Small intestine (tissue), 7 donors: ENCODE measurements around the gene VARS2. TPM values are rescaled to one million over a fixed set of nuclear protein-coding genes. Genes with fewer than 3 reads are reported as not detected.
"Not testable (repeated sequence)": the region's sequence is repeated elsewhere in the genome, so short reads cannot be mapped to it uniquely, and the experiment has no call there.

ENCODE experiments used
- DNase-seq, 2 donors: peaks; one replicate each; pipeline versions ENCODE4 v3.0.0 to v3.0.0-alpha.2; 2013
- FAIRE-seq: peaks from 2 replicates; lab custom pipeline; 2012; peaks lifted over from hg19 to GRCh38; lab: Jason Lieb, UNC
- H3K27ac ChIP-seq, 3 donors: one replicate each; pipeline ENCODE4 v1.5.1; 2013; ENCODE audit warnings: low read length in 2 of 3, mild to moderate bottlenecking in 2 of 3, control low read depth in 1 of 3, inconsistent platforms in 1 of 3, low read depth in 1 of 3, moderate library complexity in 1 of 3
- H3K27me3 ChIP-seq, 3 donors: one replicate each; pipeline ENCODE4 v1.6.1; 2013; ENCODE audit warnings: low read length in 3 of 3, inconsistent platforms in 1 of 3; ENCODE audit not compliant: control insufficient read depth in 3 of 3, insufficient read depth in 3 of 3
- H3K36me3 ChIP-seq, 3 donors: one replicate each; pipeline ENCODE4 v1.6.1; 2013; ENCODE audit warnings: low read length in 3 of 3, inconsistent platforms in 1 of 3, low read depth in 1 of 3, mild to moderate bottlenecking in 1 of 3, moderate library complexity in 1 of 3; ENCODE audit not compliant: control insufficient read depth in 3 of 3, insufficient read depth in 2 of 3
- H3K4me1 ChIP-seq, 3 donors: one replicate each; pipeline ENCODE4 v1.6.1; 2013; ENCODE audit warnings: low read length in 2 of 3, inconsistent platforms in 1 of 3, low read depth in 1 of 3, mild to moderate bottlenecking in 1 of 3, moderate library complexity in 1 of 3; ENCODE audit not compliant: control insufficient read depth in 3 of 3, insufficient read depth in 2 of 3
- H3K4me3 ChIP-seq, 3 donors: one replicate each; pipeline ENCODE4 v1.5.1; 2013; ENCODE audit warnings: low read length in 3 of 3, control low read depth in 1 of 3, inconsistent platforms in 1 of 3, low read depth in 1 of 3, mild to moderate bottlenecking in 1 of 3, moderate library complexity in 1 of 3
- H3K9me3 ChIP-seq, 2 donors: one replicate each; pipeline ENCODE4 v1.6.1; 2013; ENCODE audit warnings: low read depth in 1 of 2, low read length in 1 of 2; ENCODE audit not compliant: control insufficient read depth in 2 of 2, insufficient read depth in 1 of 2
- WGBS, 3 donors: extraction: QIAGEN DNeasy Blood & Tissue Kit; methylation state at CpG; one replicate each; pipeline ENCODE4 v1.1.7; 2013; 5-methylcytosine and 5-hydroxymethylcytosine counted together
- polyA plus RNA-seq, 4 donors: library from polyadenylated mRNA; stranded (reverse) in 3 of 4; unstranded in 1 of 4; fragments of 200-250 nt in 3 of 4; fragments of 120-200 nt in 1 of 4; gene quantifications; one replicate each; pipeline versions ENCODE4 v1.2.1 to v1.2.3, GENCODE V29; 2013
- donor health status: healthy with polysubstance abuse.
- donor health status: control.
- donor health status: control.
- donor health status: Bipolar disorder and iron deficiency.
- donor health status: healthy.

Gene VARS2
- polyA plus RNA-seq, 4 donors = 25.4 to 54.9 (median 41.9) TPM

GRCh38 chr6:30969171-30969570 is 55.1 kb downstream of the VARS2 start:
- 91 to 96% (median 94%) methylated on average over 6 of the region's 6 CpGs for WGBS, 3 donors
- not testable (repeated sequence) for H3K27ac ChIP-seq, FAIRE-seq

GRCh38 chr6:30970946-30971345 is 56.9 kb downstream of the VARS2 start:
- no peaks in the 10 kb centered on the region for H3K9me3 ChIP-seq
- H3K4me1 ChIP-seq = no peaks in the 10 kb centered on the region
- 76 to 83% (median 82%) methylated on average over 5 of the region's 5 CpGs for WGBS, 3 donors
- FAIRE-seq (no peak), DNase-seq (no peak)
- no peak overlapping the region for H3K27ac ChIP-seq
- H3K27me3 ChIP-seq = peaks cover 0 to 2% (median 0%) of the 10 kb centered on the region in 3 donors
- no peaks in the 10 kb centered on the region for H3K36me3 ChIP-seq
- no peak overlapping the region for H3K4me3 ChIP-seq

More at GRCh38 chr6:30969171-30969570, 55.1 kb downstream of the VARS2 start:
- DNase-seq, H3K36me3 ChIP-seq, H3K9me3 ChIP-seq, H3K4me3 ChIP-seq, H3K27me3 ChIP-seq, H3K4me1 ChIP-seq: not testable (repeated sequence)

- Histone ChIP-seq H3K4me3 (no peak overlapping the region), H3K27me3 (peaks cover 0 to 2% (median 0%) of the 10 kb centered on the region in 3 donors), H3K36me3 (no peaks in the 10 kb centered on the region), H3K9me3 (no peaks in the 10 kb centered on the region), H3K27ac (no peak overlapping the region), H3K4me1 (no peaks in the 10 kb centered on the region)
- no peak for DNase-seq
- FAIRE-seq = no peak
- WGBS, 3 donors = 89 to 96% (median 92%) methylated on average over 4 of the region's 4 CpGs
These were observed 58.8 kb downstream of the VARS2 start for GRCh38 chr6:30972816-30973215.

GRCh38 chr6:30974490-30975252 is 60.6 kb downstream of the VARS2 start:
- H3K4me1 ChIP-seq = no peaks in the 10 kb centered on the region
- WGBS, 3 donors = 76 to 83% (median 80%) methylated on average over 4 of the region's 4 CpGs
- H3K36me3 ChIP-seq = no peaks in the 10 kb centered on the region
- DNase-seq = no peak
- no peak overlapping the region for H3K27ac ChIP-seq
- no peak overlapping the region for H3K4me3 ChIP-seq
- peaks cover 0 to 3% (median 2%) of the 10 kb centered on the region in 3 donors for H3K27me3 ChIP-seq
- no peaks in the 10 kb centered on the region for H3K9me3 ChIP-seq
- FAIRE-seq = no peak

Other genes starting within 250 kb of the VARS2 start
- gene DHX16, start 241.2 kb upstream of the VARS2 start, polyA plus RNA-seq = 10 to 100 TPM; 27.5 to 82.5 (median 51.4) TPM
- 10 to 100 TPM; 10.1 to 22.7 (median 17.9) TPM for gene PPP1R18, start 227.6 kb upstream of the VARS2 start, polyA plus RNA-seq
- 10 to 100 TPM in 2 of 4 donors, 1 to 10 TPM in 2; 1.1 to 14.2 (median 8.0) TPM for gene NRM, start 223.3 kb upstream of the VARS2 start, polyA plus RNA-seq
- 10 to 100 TPM in 2 of 4 donors, 1 to 10 TPM in 2; 1.8 to 20.7 (median 7.6) TPM for gene MDC1, start 197.0 kb upstream of the VARS2 start, polyA plus RNA-seq
- gene TUBB, start 193.9 kb upstream of the VARS2 start, polyA plus RNA-seq = 100 to 1,000 TPM in 2 of 4 donors, 10 to 100 TPM in 2; 47.0 to 371 (median 188) TPM
- 100 to 1,000 TPM in 3 of 4 donors, 10 to 100 TPM in 1; 77.4 to 166 (median 144) TPM for gene FLOT1, start 171.6 kb upstream of the VARS2 start, polyA plus RNA-seq
- gene IER3, start 169.7 kb upstream of the VARS2 start, polyA plus RNA-seq = 10 to 100 TPM; 13.4 to 69.5 (median 14.7) TPM
- gene DDR1, start 29.7 kb upstream of the VARS2 start, polyA plus RNA-seq = 100 to 1,000 TPM in 1 of 4 donors, 10 to 100 TPM in 3; 45.7 to 185 (median 66.5) TPM
- 10 to 100 TPM; 21.5 to 22.3 (median 22.1) TPM for gene GTF2H4, start 6.0 kb upstream of the VARS2 start, polyA plus RNA-seq
- gene SFTA2, start 17.9 kb downstream of the VARS2 start, polyA plus RNA-seq = 1 to 10 TPM in 2 of 4 donors, under 1 TPM in 1, not detected in 1; 0.83 to 3.2 (median 1.6) TPM
- gene MUCL3, start 26.7 kb downstream of the VARS2 start, polyA plus RNA-seq = 1 to 10 TPM in 2 of 4 donors, under 1 TPM in 2; 0.01 to 1.1 (median 0.57) TPM
- gene MUC21, start 69.5 kb downstream of the VARS2 start, polyA plus RNA-seq = under 1 TPM in 3 of 4 donors, not detected in 1; 0.22 to 0.89 (median 0.81) TPM
- not detected for gene MUC22, start 96.2 kb downstream of the VARS2 start, polyA plus RNA-seq
- not detected for gene C6orf15, start 198.3 kb downstream of the VARS2 start, polyA plus RNA-seq
- gene PSORS1C1, start 200.6 kb downstream of the VARS2 start, polyA plus RNA-seq = 10 to 100 TPM in 2 of 4 donors, 1 to 10 TPM in 1, under 1 TPM in 1; 0.19 to 40.5 (median 19.6) TPM
- under 1 TPM in 1 of 4 donors, not detected in 3; 0.07 TPM for gene CDSN, start 206.2 kb downstream of the VARS2 start, polyA plus RNA-seq
- not detected for gene PSORS1C2, start 224.8 kb downstream of the VARS2 start, polyA plus RNA-seq
- 10 to 100 TPM; 13.2 to 29.0 (median 15.1) TPM for gene CCHCR1, start 243.6 kb downstream of the VARS2 start, polyA plus RNA-seq
- 10 to 100 TPM in 1 of 4 donors, 1 to 10 TPM in 3; 1.8 to 12.8 (median 4.9) TPM for gene TCF19, start 244.4 kb downstream of the VARS2 start, polyA plus RNA-seq